MCF 10A (cell line): ENCODE results near the gene TRERF1. TPM values are rescaled to one million over a fixed set of nuclear protein-coding genes. Genes with fewer than 3 reads are reported as not detected.

Experiments used
- BruUV-seq: library from RNA; stranded (reverse); fragments of 400-500 nt; replicated peaks from 2 replicates; lab custom pipeline; 2021; lab: Mats Ljungman, UMichigan
- CTCF ChIA-PET: fragments of 300-600 bp; sonication (Branson Sonifier 250); formaldehyde crosslinking; extraction: SDS; loops from one replicate; lab custom pipeline; 2021; ENCODE audit warnings: antibody characterized with exemption, inconsistent platforms; lab: Yijun Ruan, JAX
- POLR2A ChIA-PET: fragments of 300-600, 350-650 bp; sonication (Branson Sonifier 250); formaldehyde crosslinking; extraction: SDS; loops from one replicate; lab custom pipeline; 2020; ENCODE audit warnings: antibody characterized with exemption, inconsistent platforms; lab: Yijun Ruan, JAX
- DNase-seq: peaks from one replicate; pipeline ENCODE4 v3.0.0-alpha.2; 2018; ENCODE audit not compliant: unreplicated experiment
- H3K27ac Mint-ChIP-seq: one replicate; pipeline ENCODE4 v1.8.0; 2022; ENCODE audit warnings: mild to moderate bottlenecking, low read depth, mixed read lengths; ENCODE audit not compliant: unreplicated experiment
- H3K27me3 Mint-ChIP-seq: one replicate; pipeline ENCODE4 v1.8.0; 2022; ENCODE audit warnings: mixed read lengths; ENCODE audit not compliant: insufficient read depth, unreplicated experiment
- H3K36me3 Mint-ChIP-seq: one replicate; pipeline ENCODE4 v1.8.0; 2022; ENCODE audit warnings: mild to moderate bottlenecking, moderate library complexity, mixed read lengths; ENCODE audit not compliant: insufficient read depth, unreplicated experiment
- H3K4me1 Mint-ChIP-seq: one replicate; pipeline ENCODE4 v1.8.0; 2022; ENCODE audit warnings: mixed read lengths; ENCODE audit not compliant: insufficient read depth, unreplicated experiment
- H3K4me3 Mint-ChIP-seq: one replicate; pipeline ENCODE4 v1.8.0; 2022; ENCODE audit warnings: mild to moderate bottlenecking, moderate library complexity, mixed read lengths; ENCODE audit not compliant: unreplicated experiment
- H3K9me3 Mint-ChIP-seq: one replicate; pipeline ENCODE4 v1.8.0; 2022; ENCODE audit warnings: mixed read lengths; ENCODE audit not compliant: unreplicated experiment
- intact Hi-C: fragments of 100-400 bp; cut with micrococcal nuclease; formaldehyde crosslinking; loops from 2 replicates; pipeline ENCODE4 v1.14.1; 2022
- total RNA-seq: library from RNA; stranded (reverse); gene quantifications from 2 replicates; pipeline ENCODE4 v1.2.3, GENCODE V29; 2022
- TF ChIP-seq, protein P1 (sequence below): fragments of 200-600 bp; IDR thresholded peaks from one replicate; pipeline ENCODE4 v1.8.0; 2022; ENCODE audit warnings: antibody characterized with exemption, mild to moderate bottlenecking; ENCODE audit not compliant: unreplicated experiment

TRERF1 gene
- total RNA-seq, 1 experiment from 2014 or later = 9.4 TPM

DNA sequence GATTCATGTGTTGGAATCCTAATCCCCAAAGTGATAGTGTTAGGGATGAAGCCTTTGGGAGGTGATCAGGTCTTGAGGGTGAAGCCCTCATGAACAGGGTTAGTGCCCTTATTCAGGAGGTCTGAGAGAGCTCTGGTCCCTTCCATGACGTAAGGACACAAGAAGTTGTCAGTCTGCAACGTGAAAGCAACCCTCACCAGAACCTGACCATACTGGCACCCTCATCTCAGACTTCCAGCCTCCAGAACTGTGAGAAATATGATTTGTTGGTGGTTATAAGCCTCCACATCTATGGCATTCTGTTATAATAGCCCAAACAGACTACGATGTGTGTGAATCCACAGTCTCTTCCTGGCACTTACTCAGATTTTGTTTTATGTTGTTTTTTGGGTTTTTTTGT lies 90.7 kb downstream of the TRERF1 start:
- BruUV-seq = TSS peak; percentile 29
- Mint-ChIP-seq H3K27ac (no peak overlapping the region), H3K4me3 (no peak overlapping the region), H3K27me3 (no peaks in the 10 kb centered on the region), H3K9me3 (no peaks in the 10 kb centered on the region), H3K36me3 (peaks cover 48% of the 10 kb centered on the region), H3K4me1 (peaks cover 38% of the 10 kb centered on the region)
- POLR2A ChIA-PET = interaction anchor here (0.7 kb wide), 1 partner anchor 8 kb away, joined by 3 read pairs; no protein-coding TSS in a partner anchor
- intact Hi-C loops = no loop called here
- CTCF ChIA-PET = no interaction called here
- TF ChIP-seq, protein P1, sequence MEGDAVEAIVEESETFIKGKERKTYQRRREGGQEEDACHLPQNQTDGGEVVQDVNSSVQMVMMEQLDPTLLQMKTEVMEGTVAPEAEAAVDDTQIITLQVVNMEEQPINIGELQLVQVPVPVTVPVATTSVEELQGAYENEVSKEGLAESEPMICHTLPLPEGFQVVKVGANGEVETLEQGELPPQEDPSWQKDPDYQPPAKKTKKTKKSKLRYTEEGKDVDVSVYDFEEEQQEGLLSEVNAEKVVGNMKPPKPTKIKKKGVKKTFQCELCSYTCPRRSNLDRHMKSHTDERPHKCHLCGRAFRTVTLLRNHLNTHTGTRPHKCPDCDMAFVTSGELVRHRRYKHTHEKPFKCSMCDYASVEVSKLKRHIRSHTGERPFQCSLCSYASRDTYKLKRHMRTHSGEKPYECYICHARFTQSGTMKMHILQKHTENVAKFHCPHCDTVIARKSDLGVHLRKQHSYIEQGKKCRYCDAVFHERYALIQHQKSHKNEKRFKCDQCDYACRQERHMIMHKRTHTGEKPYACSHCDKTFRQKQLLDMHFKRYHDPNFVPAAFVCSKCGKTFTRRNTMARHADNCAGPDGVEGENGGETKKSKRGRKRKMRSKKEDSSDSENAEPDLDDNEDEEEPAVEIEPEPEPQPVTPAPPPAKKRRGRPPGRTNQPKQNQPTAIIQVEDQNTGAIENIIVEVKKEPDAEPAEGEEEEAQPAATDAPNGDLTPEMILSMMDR = no peak
- no peak for DNase-seq

DNA sequence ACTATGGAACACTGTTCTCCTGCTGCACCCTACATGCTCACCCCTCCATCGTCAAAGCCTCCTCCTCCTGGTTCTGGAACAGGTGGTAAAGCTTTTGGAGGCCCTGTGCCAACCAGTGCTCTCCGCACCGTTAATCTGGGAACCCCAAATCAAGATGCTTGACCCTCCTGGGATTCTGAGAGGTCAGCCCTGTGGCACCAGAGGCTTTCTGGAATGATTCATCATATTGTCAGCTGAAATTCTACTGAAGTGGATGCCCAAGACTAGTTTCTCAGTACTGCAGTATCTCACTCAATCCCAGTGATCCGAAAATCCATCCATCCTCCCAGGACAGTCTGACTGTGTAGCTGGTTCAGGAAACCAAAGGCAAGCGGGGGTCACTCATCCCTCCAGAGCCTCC lies 92.7 kb downstream of the TRERF1 start:
- H3K4me3 Mint-ChIP-seq = no peak overlapping the region
- intact Hi-C loops = no loop called here
- DNase-seq = peak; percentile 20
- peaks cover 50% of the 10 kb centered on the region for H3K36me3 Mint-ChIP-seq
- H3K27ac Mint-ChIP-seq = peak overlapping the region; percentile 49
- no TSS peak for BruUV-seq
- no peaks in the 10 kb centered on the region for H3K9me3 Mint-ChIP-seq
- CTCF ChIA-PET = interaction anchor here (1.2 kb wide), 1 partner anchor 189 kb away, joined by 3 read pairs; no protein-coding TSS in a partner anchor
- H3K27me3 Mint-ChIP-seq = no peaks in the 10 kb centered on the region
- TF ChIP-seq, protein P1 = no peak
- H3K4me1 Mint-ChIP-seq = peaks cover 23% of the 10 kb centered on the region
- POLR2A ChIA-PET = interaction anchor here (0.8 to 1.8 kb wide), 5 partner anchors 9 to 45 kb away, joined by 3 to 5 read pairs (median 4); no protein-coding TSS in a partner anchor

GRCh38 chr6:42355416-42355815 lies 96.3 kb downstream of the TRERF1 start:
- POLR2A ChIA-PET = interaction anchor here (0.6 to 1.4 kb wide), 2 partner anchors 61 to 94 kb away, joined by 3 read pairs; no protein-coding TSS in a partner anchor
- DNase-seq = no peak
- no peak overlapping the region for H3K27ac Mint-ChIP-seq
- H3K4me3 Mint-ChIP-seq = no peak overlapping the region
- CTCF ChIA-PET = no interaction called here
- BruUV-seq = no TSS peak
- no peaks in the 10 kb centered on the region for H3K9me3 Mint-ChIP-seq
- H3K4me1 Mint-ChIP-seq = peaks cover 38% of the 10 kb centered on the region
- H3K27me3 Mint-ChIP-seq = no peaks in the 10 kb centered on the region
- H3K36me3 Mint-ChIP-seq = peaks cover 47% of the 10 kb centered on the region
- intact Hi-C loops = no loop called here
- TF ChIP-seq, protein P1 = no peak

GRCh38 chr6:42354702-42355101 lies 97.0 kb downstream of the TRERF1 start:
- H3K27me3 Mint-ChIP-seq = no peaks in the 10 kb centered on the region
- H3K4me1 Mint-ChIP-seq = peaks cover 38% of the 10 kb centered on the region
- no peak overlapping the region for H3K4me3 Mint-ChIP-seq
- no TSS peak for BruUV-seq
- TF ChIP-seq, protein P1 = no peak
- H3K9me3 Mint-ChIP-seq = no peaks in the 10 kb centered on the region
- peaks cover 41% of the 10 kb centered on the region for H3K36me3 Mint-ChIP-seq
- no peak for DNase-seq
- ChIA-PET CTCF (no interaction called here), POLR2A (interaction anchor here (1.4 kb wide), 1 partner anchor 60 kb away, joined by 3 read pairs; no protein-coding TSS in a partner anchor)
- H3K27ac Mint-ChIP-seq = no peak overlapping the region
- intact Hi-C loops = no loop called here
